Liver (tissue), 3 donors: ENCODE data around the gene HIGD1A.

ENCODE experiments used
- ATF3 ChIP-seq: IDR thresholded peaks from 2 replicates; pipeline ENCODE4 v1.6.1; 2016; ENCODE audit warnings: antibody characterized with exemption
- CTCF ChIP-seq: fragments of 150-350 bp; IDR thresholded peaks from 2 replicates; pipeline ENCODE4 v1.5.1; 2017; ENCODE audit warnings: improper control_type of control experiment, low read depth, low read length; ENCODE audit not compliant: missing input control
- JUND ChIP-seq, 2 donors: IDR thresholded peaks; 2 replicates each; pipeline ENCODE4 v1.6.1; 2016; ENCODE audit warnings: antibody characterized with exemption in 2 of 2
- RAD21 ChIP-seq, 2 donors: IDR thresholded peaks; 2 replicates each; pipeline ENCODE4 v1.6.1; 2016; ENCODE audit warnings: antibody characterized with exemption in 2 of 2, mild to moderate bottlenecking in 2 of 2
- REST ChIP-seq: IDR thresholded peaks from 2 replicates; pipeline ENCODE4 v1.6.1; 2016; ENCODE audit warnings: antibody characterized with exemption, mild to moderate bottlenecking
- SP1 ChIP-seq: IDR thresholded peaks from 2 replicates; pipeline ENCODE4 v1.6.1; 2018; ENCODE audit warnings: antibody characterized with exemption, mild to moderate bottlenecking
- YY1 ChIP-seq: IDR thresholded peaks from 2 replicates; pipeline ENCODE4 v1.6.1; 2016; ENCODE audit warnings: antibody characterized with exemption, mild to moderate bottlenecking
- ZBTB33 ChIP-seq: IDR thresholded peaks from 2 replicates; pipeline ENCODE4 v1.6.1; 2016; ENCODE audit warnings: antibody characterized with exemption
- donor health status: healthy.
- donor health status: healthy.

GRCh38 chr3:42805141-42805821 lies 991 bp upstream of the HIGD1A start:
- TF ChIP-seq SP1 (peak; percentile 34), CTCF (no peak), YY1 (peak; percentile 68), ATF3 (peak; percentile 33), ZBTB33 (peak; percentile 56), REST (no peak), RAD21 (IDR thresholded peaks at IDR 0.05) (no peak), JUND (IDR thresholded peaks at IDR 0.05) (peak in 1 of 2 donors; percentile 13)
